DOHH2 (cell line): Measurements from ENCODE around the gene SEPTIN5.
"Not testable (repeated sequence)": the region's sequence is repeated elsewhere in the genome, so short reads cannot be mapped to it uniquely, and the experiment has no call there.

Experiments
- H3F3A ChIP-seq: fragments of 200-600 bp; sonication (generic), shearing (Covaris generic); 2 replicates; pipeline ENCODE4 v1.6.0; 2016; ENCODE audit warnings: antibody characterized with exemption, mild to moderate bottlenecking; ENCODE audit not compliant: control insufficient read depth, insufficient read depth
- H3K27ac ChIP-seq: fragments of 200-600 bp; sonication (generic); 2 replicates; pipeline ENCODE4 v1.5.1; 2014; ENCODE audit warnings: low read depth, mild to moderate bottlenecking, low read length, moderate library complexity
- H3K27me3 ChIP-seq: fragments of 200-600 bp; sonication (generic); 2 replicates; pipeline ENCODE4 v1.6.1; 2014; ENCODE audit warnings: mild to moderate bottlenecking, low read length, mixed read lengths; ENCODE audit not compliant: control insufficient read depth
- H3K36me3 ChIP-seq: fragments of 200-600 bp; sonication (generic); 2 replicates; pipeline ENCODE4 v1.6.1; 2014; ENCODE audit warnings: mild to moderate bottlenecking, low read length, moderate library complexity, mixed read lengths; ENCODE audit not compliant: control insufficient read depth
- H3K4me1 ChIP-seq: fragments of 200-600 bp; sonication (generic); 2 replicates; pipeline ENCODE4 v1.6.1; 2014; ENCODE audit warnings: mild to moderate bottlenecking, low read length, mixed read lengths; ENCODE audit not compliant: control insufficient read depth
- H3K4me2 ChIP-seq: fragments of 200-600 bp; sonication (generic); 2 replicates; pipeline ENCODE4 v1.6.0; 2014; ENCODE audit warnings: mild to moderate bottlenecking, low read length, moderate library complexity
- H3K4me3 ChIP-seq: fragments of 200-600 bp; sonication (generic); 2 replicates; pipeline ENCODE4 v1.5.1; 2014; ENCODE audit warnings: mild to moderate bottlenecking, low read length, mixed read lengths
- H3K79me2 ChIP-seq: fragments of 200-600 bp; sonication (generic); 2 replicates; pipeline ENCODE4 v1.6.1; 2014; ENCODE audit warnings: mild to moderate bottlenecking, low read length, mixed read lengths; ENCODE audit not compliant: control insufficient read depth
- H3K9me2 ChIP-seq: fragments of 200-600 bp; sonication (generic); replicated peaks from 2 replicates; pipeline ENCODE4 v1.6.1; 2014; ENCODE audit warnings: mild to moderate bottlenecking, low read length, mixed read lengths; ENCODE audit not compliant: control insufficient read depth
- H3K9me3 ChIP-seq: fragments of 200-600 bp; sonication (generic); 2 replicates; pipeline ENCODE4 v1.6.1; 2014; ENCODE audit warnings: antibody characterized with exemption, low read length, mixed read lengths; ENCODE audit not compliant: control insufficient read depth, insufficient read depth
- H4K20me1 ChIP-seq: fragments of 200-600 bp; sonication (generic); 2 replicates; pipeline ENCODE4 v1.6.0; 2014; ENCODE audit warnings: low read depth, mild to moderate bottlenecking, antibody characterized with exemption, low read length, moderate library complexity; ENCODE audit not compliant: control insufficient read depth, insufficient read depth
- EZH2phosphoT487 ChIP-seq: fragments of 200-600 bp; sonication (generic); IDR thresholded peaks from 2 replicates; pipeline ENCODE4 v1.6.1; 2017; ENCODE audit warnings: borderline replicate concordance, mild to moderate bottlenecking, antibody characterized with exemption, low read length, moderate library complexity, mixed read lengths
- TF ChIP-seq, protein P1 (sequence below): fragments of 200-600 bp; sonication (generic); IDR thresholded peaks from one replicate; pipeline ENCODE4 v1.5.1; 2014; ENCODE audit warnings: antibody characterized with exemption, mild to moderate bottlenecking, low read depth, low read length; ENCODE audit not compliant: poor library complexity, severe bottlenecking

The SEPTIN5 gene

DNA sequence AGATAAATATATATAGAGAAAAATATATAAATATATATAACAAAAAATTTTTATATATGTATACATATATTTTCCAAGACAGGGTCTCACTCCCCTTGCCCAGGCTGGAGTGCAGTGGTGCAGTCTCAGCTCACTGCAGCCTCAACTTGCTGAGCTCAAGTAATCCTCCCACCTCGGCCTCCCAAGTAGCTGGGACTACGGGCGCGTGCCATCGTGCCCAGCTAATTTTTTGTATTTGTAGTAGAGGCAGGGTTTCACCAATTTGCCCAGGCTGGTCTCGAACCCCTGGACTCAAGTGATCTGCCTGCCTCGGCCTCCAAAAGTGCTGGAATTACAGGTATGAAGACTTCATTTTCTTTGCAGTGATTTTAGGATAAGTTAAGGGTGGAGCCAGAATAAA, 38.9 kb upstream of the SEPTIN5 start:
- Histone ChIP-seq H3K27ac (no peak overlapping the region), H3F3A (no peaks in the 10 kb centered on the region), H3K4me2 (no peak overlapping the region), H3K4me1 (no peaks in the 10 kb centered on the region), H3K4me3 (no peak overlapping the region), H3K79me2 (no peaks in the 10 kb centered on the region), H4K20me1 (no peaks in the 10 kb centered on the region), H3K36me3 (no peaks in the 10 kb centered on the region), H3K9me2 (no peaks in the 10 kb centered on the region), H3K9me3 (no peaks in the 10 kb centered on the region), H3K27me3 (peaks cover 2% of the 10 kb centered on the region; the same call in 1 of the 2 replicates)
- no peak for TF ChIP-seq EZH2phosphoT487
- TF ChIP-seq, protein P1, sequence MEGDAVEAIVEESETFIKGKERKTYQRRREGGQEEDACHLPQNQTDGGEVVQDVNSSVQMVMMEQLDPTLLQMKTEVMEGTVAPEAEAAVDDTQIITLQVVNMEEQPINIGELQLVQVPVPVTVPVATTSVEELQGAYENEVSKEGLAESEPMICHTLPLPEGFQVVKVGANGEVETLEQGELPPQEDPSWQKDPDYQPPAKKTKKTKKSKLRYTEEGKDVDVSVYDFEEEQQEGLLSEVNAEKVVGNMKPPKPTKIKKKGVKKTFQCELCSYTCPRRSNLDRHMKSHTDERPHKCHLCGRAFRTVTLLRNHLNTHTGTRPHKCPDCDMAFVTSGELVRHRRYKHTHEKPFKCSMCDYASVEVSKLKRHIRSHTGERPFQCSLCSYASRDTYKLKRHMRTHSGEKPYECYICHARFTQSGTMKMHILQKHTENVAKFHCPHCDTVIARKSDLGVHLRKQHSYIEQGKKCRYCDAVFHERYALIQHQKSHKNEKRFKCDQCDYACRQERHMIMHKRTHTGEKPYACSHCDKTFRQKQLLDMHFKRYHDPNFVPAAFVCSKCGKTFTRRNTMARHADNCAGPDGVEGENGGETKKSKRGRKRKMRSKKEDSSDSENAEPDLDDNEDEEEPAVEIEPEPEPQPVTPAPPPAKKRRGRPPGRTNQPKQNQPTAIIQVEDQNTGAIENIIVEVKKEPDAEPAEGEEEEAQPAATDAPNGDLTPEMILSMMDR, result no peak

DNA sequence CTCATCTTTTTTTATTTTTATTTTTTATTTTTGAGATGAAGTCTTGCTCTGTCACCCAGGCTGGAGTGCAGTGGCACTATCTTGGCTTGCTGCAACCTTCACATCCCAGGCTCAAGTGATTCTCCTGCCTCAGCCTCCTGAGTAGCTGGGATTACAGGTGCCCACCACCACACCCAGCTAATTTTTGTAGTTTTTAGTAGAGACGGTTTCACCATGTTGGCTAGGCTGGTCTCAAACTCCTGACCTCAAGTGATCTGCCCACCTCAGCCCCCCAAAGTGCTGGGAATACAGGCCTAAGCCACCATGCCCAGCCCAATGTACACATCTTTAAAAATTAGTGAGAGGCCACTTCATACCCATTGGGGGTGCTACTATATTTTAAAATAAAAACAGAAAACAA, 37.9 kb upstream of the SEPTIN5 start:
- H3K27me3 ChIP-seq, H3K36me3 ChIP-seq, H3K4me3 ChIP-seq, H3K4me2 ChIP-seq, H3K27ac ChIP-seq, H4K20me1 ChIP-seq, H3F3A ChIP-seq, H3K4me1 ChIP-seq, H3K9me3 ChIP-seq, H3K9me2 ChIP-seq, H3K79me2 ChIP-seq: not testable (repeated sequence)

DNA sequence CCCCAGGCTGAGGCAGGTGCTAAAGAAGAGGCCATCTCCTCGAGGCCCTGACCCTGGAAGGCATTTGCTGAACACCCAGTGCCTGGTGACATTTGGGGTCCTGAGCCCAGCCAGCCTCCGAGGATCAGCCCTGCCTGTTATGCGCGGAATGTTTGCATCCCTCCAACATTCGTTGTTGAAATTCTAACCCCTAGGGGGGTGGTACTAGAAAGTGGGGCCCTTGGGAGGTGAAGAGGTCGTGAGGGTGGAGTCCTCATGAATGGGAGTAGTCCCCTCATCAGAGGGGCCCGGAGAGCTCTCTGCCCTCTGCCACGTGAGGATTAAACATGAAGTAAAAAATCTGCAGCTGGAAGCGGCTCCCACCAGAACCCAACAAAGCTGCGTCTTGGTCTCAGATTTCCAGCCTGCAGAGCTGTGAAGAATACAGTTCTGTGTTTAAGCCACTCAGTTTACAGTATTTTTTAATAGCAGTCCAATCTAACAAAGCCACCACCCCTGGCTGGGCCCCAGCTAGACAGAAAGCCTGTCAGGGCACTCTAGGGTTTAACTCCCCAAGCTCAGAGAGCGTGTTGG, 35.3 kb upstream of the SEPTIN5 start:
- H3K4me2 ChIP-seq, result no peak overlapping the region
- no peaks in the 10 kb centered on the region; the same call in 1 of the 2 replicates for H4K20me1 ChIP-seq
- no peaks in the 10 kb centered on the region for H3K79me2 ChIP-seq
- H3K4me1 ChIP-seq, result no peaks in the 10 kb centered on the region
- H3K4me3 ChIP-seq, result no peak overlapping the region
- H3F3A ChIP-seq, result no peaks in the 10 kb centered on the region
- TF ChIP-seq, protein P1, result no peak
- no peak for TF ChIP-seq EZH2phosphoT487
- H3K36me3 ChIP-seq, result no peaks in the 10 kb centered on the region
- H3K9me3 ChIP-seq, result no peaks in the 10 kb centered on the region
- H3K27me3 ChIP-seq, result peaks cover 18% of the 10 kb centered on the region
- H3K27ac ChIP-seq, result no peak overlapping the region
- no peaks in the 10 kb centered on the region for H3K9me2 ChIP-seq

DNA sequence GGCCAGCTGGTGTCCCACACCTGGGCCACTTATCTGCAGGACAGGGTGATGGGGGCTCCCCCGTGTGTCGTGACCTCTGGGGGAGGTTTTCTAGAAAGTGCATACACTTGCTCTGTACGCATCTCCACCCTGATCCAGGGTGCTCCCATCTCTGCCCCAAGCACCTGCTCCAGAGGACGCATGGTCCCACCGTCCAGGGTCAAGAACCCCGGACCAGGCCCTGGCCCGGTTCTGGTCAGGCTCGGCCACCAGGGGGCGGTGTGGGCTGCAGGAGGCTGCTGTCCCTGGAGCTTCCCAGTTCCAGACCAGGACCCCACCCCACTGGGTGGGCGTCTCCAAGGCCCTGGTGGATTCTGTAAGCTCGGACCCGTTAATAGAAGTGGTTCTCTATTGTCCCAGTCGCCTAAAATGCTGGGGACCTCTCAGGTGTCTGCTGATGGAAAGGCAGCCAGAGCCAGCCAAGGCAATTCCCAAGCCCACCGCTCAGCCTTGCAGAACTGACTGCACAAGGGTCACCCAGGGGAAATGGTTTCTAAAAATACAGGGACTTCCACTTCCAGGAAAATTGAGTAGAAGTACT, 34.7 kb upstream of the SEPTIN5 start:
- H4K20me1 ChIP-seq, result no peaks in the 10 kb centered on the region; the same call in 1 of the 2 replicates
- H3K9me2 ChIP-seq, result no peaks in the 10 kb centered on the region
- H3F3A ChIP-seq, result no peaks in the 10 kb centered on the region
- H3K27ac ChIP-seq, result no peak overlapping the region
- H3K36me3 ChIP-seq, result no peaks in the 10 kb centered on the region
- TF ChIP-seq EZH2phosphoT487, result no peak
- TF ChIP-seq, protein P1, result peak; percentile 95
- H3K79me2 ChIP-seq, result no peaks in the 10 kb centered on the region
- H3K9me3 ChIP-seq, result no peaks in the 10 kb centered on the region
- H3K4me2 ChIP-seq, result no peak overlapping the region
- H3K27me3 ChIP-seq, result peaks cover 19% of the 10 kb centered on the region
- H3K4me3 ChIP-seq, result no peak overlapping the region
- H3K4me1 ChIP-seq, result no peaks in the 10 kb centered on the region
